PC-3 (cell line): Measurements from ENCODE around the gene FAAP100.

Source experiments
- CTCF ChIP-seq: fragments of 300-600 bp; sonication (generic); conservative IDR thresholded peaks from 2 replicates; pipeline ENCODE4 v1.5.1; 2017; ENCODE audit warnings: antibody characterized with exemption, low read depth, mild to moderate bottlenecking, low read length
- EZH2 ChIP-seq: fragments of 300-600 bp; sonication (generic); IDR thresholded peaks from one replicate; pipeline ENCODE4 v1.6.1; 2017; ENCODE audit warnings: antibody characterized with exemption, mild to moderate bottlenecking, low read length; ENCODE audit not compliant: unreplicated experiment
- EZH2phosphoT487 ChIP-seq: fragments of 300-600 bp; sonication (generic); IDR thresholded peaks from 2 replicates; pipeline ENCODE4 v1.6.1; 2018; ENCODE audit warnings: mild to moderate bottlenecking, antibody characterized with exemption, low read length, borderline replicate concordance

- TF ChIP-seq CTCF (no peak), EZH2 (no peak), EZH2phosphoT487 (no peak)
Observed at GRCh38 chr17:81579298-81579697, 27.1 kb upstream of the FAAP100 start.
